HS-27A (cell line): Measurements from ENCODE around the gene SLC17A5.
"Not testable (repeated sequence)": the region's sequence is repeated elsewhere in the genome, so short reads cannot be mapped to it uniquely, and the experiment has no call there.

Source experiments
- DNase-seq: peaks from one replicate; pipeline ENCODE4 v3.0.0-alpha.2; 2012; ENCODE audit warnings: low read depth, missing footprints

The SLC17A5 gene

GRCh38 chr6:73565767-73566485, 87.9 kb downstream of the SLC17A5 start:
- DNase-seq, result peak; percentile 61

- DNase-seq, result no peak
Measured at GRCh38 chr6:73564578-73565345, 89.0 kb downstream of the SLC17A5 start.

GRCh38 chr6:73562558-73562957, 91.2 kb downstream of the SLC17A5 start:
- no peak for DNase-seq

GRCh38 chr6:73560853-73561407, 92.9 kb downstream of the SLC17A5 start:
- no peak for DNase-seq

- no peak for DNase-seq
Measured at GRCh38 chr6:73560182-73560732, 93.5 kb downstream of the SLC17A5 start.

- DNase-seq, result not testable (repeated sequence)
Measured at GRCh38 chr6:73559399-73559794, 94.4 kb downstream of the SLC17A5 start.

- no peak for DNase-seq
Measured at GRCh38 chr6:73558624-73559398, 95.0 kb downstream of the SLC17A5 start.

- DNase-seq, result no peak
Measured at GRCh38 chr6:73556836-73557235, 97.0 kb downstream of the SLC17A5 start.

GRCh38 chr6:73555380-73555949, 98.3 kb downstream of the SLC17A5 start:
- not testable (repeated sequence) for DNase-seq

GRCh38 chr6:73551115-73551514, 102.7 kb downstream of the SLC17A5 start:
- DNase-seq, result not testable (repeated sequence)

- DNase-seq, result no peak
Measured at GRCh38 chr6:73548458-73549446, 105.0 kb downstream of the SLC17A5 start.

- no peak for DNase-seq
Measured at GRCh38 chr6:73547036-73547435, 106.8 kb downstream of the SLC17A5 start.
